B cell (primary cell): Measurements from ENCODE around the gene ZNF182. TPM values are rescaled to one million over a fixed set of nuclear protein-coding genes. Genes with fewer than 3 reads are reported as not detected.

ENCODE experiments used
- ATAC-seq: fragments of 200-7000 bp; cut with Tn5 transposase; one replicate; pipeline ENCODE4 v1.10.0; 2021; ENCODE audit warnings: low read depth, mild to moderate bottlenecking, moderate number of reproducible peaks, moderate library complexity
- CTCF ChIA-PET: fragments of 350-600 bp; sonication (Branson Sonifier 250); formaldehyde crosslinking; loops from one replicate; lab custom pipeline; 2021; ENCODE audit warnings: antibody characterized with exemption, inconsistent platforms; lab: Charles Lee
- POLR2A ChIA-PET: fragments of 350-600 bp; sonication (Branson Sonifier 250); formaldehyde crosslinking; loops from one replicate; lab custom pipeline; 2021; ENCODE audit warnings: antibody characterized with exemption; lab: Charles Lee
- DNase-seq: peaks from one replicate; pipeline ENCODE4 v3.0.0; 2013
- H2AFZ ChIP-seq: 2 replicates; pipeline ENCODE4 v1.6.1; 2012; ENCODE audit warnings: mild to moderate bottlenecking, low read depth, low read length; ENCODE audit not compliant: insufficient read depth, poor library complexity, severe bottlenecking
- H3K27ac ChIP-seq, 2 donors: 1 replicate in 1 of 2; 2 replicates in 1 of 2; pipeline ENCODE4 v1.5.1; 2012 to 2013; ENCODE audit warnings: low read length in 2 of 2, mild to moderate bottlenecking in 2 of 2, moderate library complexity in 1 of 2
- H3K27me3 ChIP-seq, 4 experiments: fragments of 200-600 bp in 1 of 4; sonication (generic) in 1 of 4; replicated peaks in 1 of 4; 1 replicate in 2 of 4; 2 replicates in 2 of 4; pipeline versions ENCODE4 v1.6.1 to v1.7.0; 2013 to 2016; ENCODE audit warnings: low read length in 3 of 4, mild to moderate bottlenecking in 2 of 4, mixed read lengths in 1 of 4, moderate library complexity in 1 of 4; ENCODE audit not compliant: insufficient read depth in 4 of 4, control insufficient read depth in 3 of 4; ENCODE audit errors: control extremely low read depth in 1 of 4
- H3K36me3 ChIP-seq, 2 experiments: replicated peaks in 1 of 2; 1 replicate in 1 of 2; 2 replicates in 1 of 2; pipeline versions ENCODE4 v1.6.1 to v1.7.1; 2013; ENCODE audit warnings: low read length in 1 of 2; ENCODE audit not compliant: insufficient read depth in 2 of 2, control insufficient read depth in 1 of 2; ENCODE audit errors: control extremely low read depth in 1 of 2, extremely low read depth in 1 of 2
- H3K4me1 ChIP-seq, 2 donors: fragments of 200-600 bp in 1 of 2; sonication (generic) in 1 of 2; 1 replicate in 1 of 2; 2 replicates in 1 of 2; pipeline versions ENCODE4 v1.5.1 to v1.6.1; 2013 to 2017; ENCODE audit warnings: low read length in 2 of 2; ENCODE audit not compliant: control insufficient read depth in 2 of 2, insufficient read depth in 2 of 2
- H3K4me2 ChIP-seq: replicated peaks from 2 replicates; pipeline ENCODE3; 2012; ENCODE audit warnings: mild to moderate bottlenecking, low read depth, low read length; ENCODE audit not compliant: poor library complexity, severe bottlenecking
- H3K4me3 ChIP-seq, 5 experiments: fragments of 200-600 bp in 1 of 5; sonication (generic) in 1 of 5; 1 replicate in 3 of 5; 2 replicates in 2 of 5; pipeline versions ENCODE4 v1.5.1 to v1.7.0; 2011 to 2016; ENCODE audit warnings: low read length in 4 of 5, mild to moderate bottlenecking in 4 of 5, low read depth in 2 of 5, control low read depth in 1 of 5, moderate library complexity in 1 of 5; ENCODE audit not compliant: insufficient read depth in 1 of 5; ENCODE audit errors: control extremely low read depth in 1 of 5, extremely low read depth in 1 of 5
- H3K79me2 ChIP-seq: fragments of 200-600 bp; sonication (generic); one replicate; pipeline ENCODE4 v1.6.0; 2016; ENCODE audit warnings: low read length; ENCODE audit not compliant: control insufficient read depth, insufficient read depth
- H3K9ac ChIP-seq: fragments of 200-600 bp; sonication (generic); 2 replicates; pipeline ENCODE4 v1.6.1; 2017; ENCODE audit warnings: mild to moderate bottlenecking, low read length, moderate library complexity
- H3K9me3 ChIP-seq, 3 donors: one replicate each; pipeline versions ENCODE4 v1.6.1 to v1.7.1; 2013; ENCODE audit warnings: low read length in 2 of 3; ENCODE audit not compliant: control insufficient read depth in 2 of 3, insufficient read depth in 1 of 3; ENCODE audit errors: control extremely low read depth in 1 of 3
- H4K20me1 ChIP-seq: 2 replicates; pipeline ENCODE4 v1.6.0; 2012; ENCODE audit warnings: mild to moderate bottlenecking, low read length; ENCODE audit not compliant: insufficient read depth, control insufficient read depth, poor library complexity, severe bottlenecking
- H3K27ac Mint-ChIP-seq: one replicate; pipeline ENCODE4 v1.8.0; 2021; ENCODE audit warnings: mixed read lengths
- H3K27me3 Mint-ChIP-seq: one replicate; pipeline ENCODE4 v1.8.0; 2021; ENCODE audit warnings: mixed read lengths
- H3K4me1 Mint-ChIP-seq: one replicate; pipeline ENCODE4 v1.8.0; 2021; ENCODE audit warnings: mixed read lengths
- H3K4me3 Mint-ChIP-seq: one replicate; pipeline ENCODE4 v1.8.0; 2021; ENCODE audit warnings: mixed read lengths
- H3K9me3 Mint-ChIP-seq: one replicate; pipeline ENCODE4 v1.8.0; 2022; ENCODE audit warnings: mixed read lengths; ENCODE audit not compliant: insufficient read depth
- EZH2 ChIP-seq: IDR thresholded peaks from 2 replicates; pipeline ENCODE4 v1.6.1; 2012; ENCODE audit warnings: borderline replicate concordance, low read depth, mild to moderate bottlenecking, moderate library complexity, low read length; ENCODE audit not compliant: insufficient read depth, poor library complexity, severe bottlenecking
- WGBS: methylation state at CpG from one replicate; pipeline ENCODE4 v1.1.5; 2013; ENCODE audit warnings: missing lambda C conversion rate; ENCODE audit not compliant: insufficient coverage; 5-methylcytosine and 5-hydroxymethylcytosine counted together
- intact Hi-C: fragments of 100-400 bp; cut with micrococcal nuclease; formaldehyde crosslinking; loops from one replicate; pipeline ENCODE4 v1.10.0; 2022
- polyA plus RNA-seq: library from polyadenylated mRNA; depleted of rRNA; stranded (reverse); fragments of >200 nt; gene quantifications from 2 replicates; pipeline ENCODE4 v1.2.3, GENCODE V29; 2012
- total RNA-seq, 2 donors: library from RNA; stranded (reverse); fragments of 120-200 nt in 1 of 2; gene quantifications; 1 replicate in 1 of 2; 2 replicates in 1 of 2; pipeline versions ENCODE4 v1.2.3 to v1.2.4, GENCODE V29; 2013 to 2022
- TF ChIP-seq, protein P1 (sequence below): fragments of 200-600 bp; IDR thresholded peaks from one replicate; pipeline ENCODE4 v1.8.0; 2022; ENCODE audit warnings: antibody characterized with exemption, mild to moderate bottlenecking

The ZNF182 gene
- total and polyA plus RNA-seq, 2 donors (not counting 1 experiment from before 2014, with no cell fraction given), result 4.0 to 12.6 TPM

DNA sequence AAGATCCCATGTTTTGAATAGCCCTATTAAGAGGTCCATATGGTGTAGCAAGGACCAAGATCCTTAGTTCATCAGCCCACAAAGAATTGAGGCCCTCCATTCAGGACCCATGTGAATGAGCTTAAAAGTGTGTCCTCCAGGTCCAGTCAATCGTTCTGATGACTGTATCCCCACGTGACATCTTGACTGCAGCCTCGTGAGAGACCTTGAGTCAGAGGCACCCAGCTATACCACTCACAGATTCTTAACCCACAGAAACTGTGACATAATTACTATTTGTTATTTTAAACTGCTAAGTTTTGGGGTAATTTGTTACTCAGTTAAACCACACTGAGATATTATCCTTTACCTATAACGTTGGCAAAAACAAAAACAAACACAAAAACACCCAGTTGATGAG lies 62.4 kb downstream of the ZNF182 start:
- Mint-ChIP-seq H3K9me3 (no peaks in the 10 kb centered on the region), H3K4me1 (peaks cover 5% of the 10 kb centered on the region), H3K27me3 (no peaks in the 10 kb centered on the region), H3K4me3 (no peak overlapping the region), H3K27ac (no peak overlapping the region)
- H3K79me2 ChIP-seq, result no peaks in the 10 kb centered on the region
- no peaks in the 10 kb centered on the region for H4K20me1 ChIP-seq
- no peaks in the 10 kb centered on the region for H3K27me3 ChIP-seq
- no peak overlapping the region for H3K27ac ChIP-seq
- no peaks in the 10 kb centered on the region for H3K4me1 ChIP-seq
- no peak for ATAC-seq
- H3K4me3 ChIP-seq, result no peak overlapping the region
- intact Hi-C loops, result no loop called here
- H3K9me3 ChIP-seq, result peaks cover 0 to 2% (median 0%) of the 10 kb centered on the region in 3 donors
- TF ChIP-seq, protein P1, sequence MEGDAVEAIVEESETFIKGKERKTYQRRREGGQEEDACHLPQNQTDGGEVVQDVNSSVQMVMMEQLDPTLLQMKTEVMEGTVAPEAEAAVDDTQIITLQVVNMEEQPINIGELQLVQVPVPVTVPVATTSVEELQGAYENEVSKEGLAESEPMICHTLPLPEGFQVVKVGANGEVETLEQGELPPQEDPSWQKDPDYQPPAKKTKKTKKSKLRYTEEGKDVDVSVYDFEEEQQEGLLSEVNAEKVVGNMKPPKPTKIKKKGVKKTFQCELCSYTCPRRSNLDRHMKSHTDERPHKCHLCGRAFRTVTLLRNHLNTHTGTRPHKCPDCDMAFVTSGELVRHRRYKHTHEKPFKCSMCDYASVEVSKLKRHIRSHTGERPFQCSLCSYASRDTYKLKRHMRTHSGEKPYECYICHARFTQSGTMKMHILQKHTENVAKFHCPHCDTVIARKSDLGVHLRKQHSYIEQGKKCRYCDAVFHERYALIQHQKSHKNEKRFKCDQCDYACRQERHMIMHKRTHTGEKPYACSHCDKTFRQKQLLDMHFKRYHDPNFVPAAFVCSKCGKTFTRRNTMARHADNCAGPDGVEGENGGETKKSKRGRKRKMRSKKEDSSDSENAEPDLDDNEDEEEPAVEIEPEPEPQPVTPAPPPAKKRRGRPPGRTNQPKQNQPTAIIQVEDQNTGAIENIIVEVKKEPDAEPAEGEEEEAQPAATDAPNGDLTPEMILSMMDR, result no peak
- no peak for TF ChIP-seq EZH2
- POLR2A ChIA-PET, result no interaction called here
- no CpG with 5 or more reads among the region's 4 CpGs for WGBS
- CTCF ChIA-PET, result no interaction called here
- H3K9ac ChIP-seq, result no peak overlapping the region
- H3K4me2 ChIP-seq, result no peak overlapping the region
- DNase-seq, result no peak
- no peak overlapping the region for H2AFZ ChIP-seq
- H3K36me3 ChIP-seq, result no peaks in the 10 kb centered on the region

DNA sequence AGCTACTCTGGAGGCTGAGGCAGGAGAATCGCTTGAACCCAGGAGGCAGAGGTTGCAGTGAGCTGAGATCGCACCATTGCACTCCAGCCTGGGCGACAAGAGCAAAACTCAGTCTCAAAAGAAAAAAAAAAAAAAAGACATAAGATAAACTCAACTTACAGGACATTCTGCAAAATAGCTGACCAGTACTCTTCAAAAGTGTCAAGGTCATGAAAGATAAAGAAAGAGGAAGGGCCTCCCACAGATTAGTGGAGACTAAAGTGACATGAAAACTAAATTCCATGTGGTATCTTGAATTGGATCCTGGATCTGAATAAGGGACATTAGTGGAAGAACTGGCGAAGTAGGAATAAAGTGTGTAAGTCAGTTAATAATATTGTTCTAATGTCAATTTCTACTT lies 63.3 kb downstream of the ZNF182 start:
- CTCF ChIA-PET, result interaction anchor here (0.7 kb wide), 1 partner anchor 26 kb away, joined by 4 read pairs; no protein-coding TSS in a partner anchor
- no peak for DNase-seq
- Mint-ChIP-seq H3K4me3 (no peak overlapping the region), H3K9me3 (no peaks in the 10 kb centered on the region), H3K27ac (no peak overlapping the region), H3K27me3 (no peaks in the 10 kb centered on the region), H3K4me1 (peaks cover 10% of the 10 kb centered on the region)
- no peak overlapping the region for H3K27ac ChIP-seq
- no peaks in the 10 kb centered on the region for H3K27me3 ChIP-seq
- POLR2A ChIA-PET, result no interaction called here
- H3K36me3 ChIP-seq, result no peaks in the 10 kb centered on the region
- peaks cover 0 to 2% (median 0%) of the 10 kb centered on the region in 3 donors for H3K9me3 ChIP-seq
- intact Hi-C loops, result no loop called here
- no peak for ATAC-seq
- H4K20me1 ChIP-seq, result no peaks in the 10 kb centered on the region
- H3K79me2 ChIP-seq, result no peaks in the 10 kb centered on the region
- no CpG with 5 or more reads among the region's 4 CpGs for WGBS
- H3K4me1 ChIP-seq, result peaks cover 0 to 5% of the 10 kb centered on the region in 2 donors
- H2AFZ ChIP-seq, result no peak overlapping the region
- H3K4me2 ChIP-seq, result no peak overlapping the region
- H3K9ac ChIP-seq, result no peak overlapping the region
- TF ChIP-seq, protein P1, result no peak
- H3K4me3 ChIP-seq, result no peak overlapping the region
